B cell (primary cell): ENCODE data around the gene CFAP53.

Experiments
- CTCF ChIP-seq: fragments of 200-600 bp; IDR thresholded peaks from one replicate; pipeline ENCODE4 v1.8.0; 2022; ENCODE audit warnings: antibody characterized with exemption, mild to moderate bottlenecking
- EZH2 ChIP-seq: IDR thresholded peaks from 2 replicates; pipeline ENCODE4 v1.6.1; 2012; ENCODE audit warnings: borderline replicate concordance, low read depth, mild to moderate bottlenecking, moderate library complexity, low read length; ENCODE audit not compliant: insufficient read depth, poor library complexity, severe bottlenecking

DNA sequence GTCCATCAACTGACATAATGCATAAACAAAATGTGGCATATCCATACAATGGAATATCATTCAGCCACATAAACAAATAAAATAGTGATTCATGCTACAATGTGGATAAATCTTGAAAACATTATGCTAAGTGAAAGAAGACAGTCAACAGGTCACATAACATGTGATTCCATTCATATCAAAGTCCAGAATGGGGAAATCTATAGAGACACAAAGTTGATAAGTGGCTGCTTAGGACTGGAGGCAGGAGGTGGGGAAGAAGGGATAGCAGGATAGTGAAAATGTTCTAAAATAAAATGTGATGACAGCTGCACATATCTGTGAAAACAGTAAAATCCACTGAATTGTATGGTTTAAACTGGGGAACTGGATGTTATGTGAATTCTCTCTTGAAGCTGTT, 18.7 kb downstream of the CFAP53 start:
- TF ChIP-seq CTCF (no peak), EZH2 (no peak)
